Activated CD8-positive, alpha-beta T cell treated with anti-CD3 and anti-CD28 coated beads, Interleukin-2, amount 10 ng/mL, durations not matched to agents 7 days and 5 days (primary cell): ENCODE results near the gene KIAA1328. TPM values are rescaled to one million over a fixed set of nuclear protein-coding genes. Genes with fewer than 3 reads are reported as not detected.
A peak's percentile ranks its signal among the peaks of the same experiment; 100 is the strongest.

Source experiments
- ATAC-seq: fragments of 150-1000 bp; cut with Tn5 transposase; one replicate; pipeline ENCODE4 v1.10.0; 2021; ENCODE audit warnings: moderate library complexity
- CTCF ChIA-PET: fragments of 350-600 bp; sonication (Branson Sonifier 250); formaldehyde crosslinking; loops from one replicate; lab custom pipeline; 2021; ENCODE audit warnings: antibody characterized with exemption; lab: Charles Lee
- POLR2A ChIA-PET: fragments of 350-600 bp; sonication (Branson Sonifier 250); formaldehyde crosslinking; loops from one replicate; lab custom pipeline; 2021; ENCODE audit warnings: antibody characterized with exemption; lab: Charles Lee
- DNase-seq: peaks from one replicate; pipeline ENCODE4 v3.0.0-alpha.2; 2020
- H3K27ac Mint-ChIP-seq: one replicate; pipeline ENCODE4 v1.8.0; 2021; ENCODE audit warnings: mild to moderate bottlenecking, mixed read lengths
- H3K27me3 Mint-ChIP-seq: one replicate; pipeline ENCODE4 v1.8.0; 2021; ENCODE audit warnings: low read depth, mixed read lengths
- H3K36me3 Mint-ChIP-seq: one replicate; pipeline ENCODE4 v1.8.0; 2021; ENCODE audit warnings: low read depth, mixed read lengths
- H3K4me1 Mint-ChIP-seq: one replicate; pipeline ENCODE4 v1.8.0; 2021; ENCODE audit warnings: low read depth, mixed read lengths
- H3K4me3 Mint-ChIP-seq: one replicate; pipeline ENCODE4 v1.8.0; 2021; ENCODE audit warnings: mild to moderate bottlenecking, mixed read lengths
- H3K9me3 Mint-ChIP-seq: one replicate; pipeline ENCODE4 v1.8.0; 2022; ENCODE audit warnings: mixed read lengths; ENCODE audit not compliant: insufficient read depth
- total RNA-seq, 2 experiments: library from RNA; stranded (reverse); gene quantifications; one replicate each; pipeline ENCODE4 v1.2.3, GENCODE V29; 2021

The KIAA1328 gene
- total RNA-seq, 2 experiments from 2014 or later, result 8.4 to 8.7 TPM

- Mint-ChIP-seq H3K36me3 (peaks cover 27% of the 10 kb centered on the region), H3K9me3 (no peaks in the 10 kb centered on the region), H3K4me1 (peaks cover 42% of the 10 kb centered on the region), H3K27ac (peak overlapping the region; percentile 95), H3K27me3 (no peaks in the 10 kb centered on the region), H3K4me3 (peak overlapping the region; percentile 86)
- ChIA-PET CTCF (interaction anchor here (0.9 to 2.2 kb wide), 8 partner anchors 11 to 71 kb away, joined by 3 to 7 read pairs (median 4); no protein-coding TSS in a partner anchor), POLR2A (interaction anchor here (0.6 to 1.2 kb wide), 5 partner anchors 9 to 795 kb away, joined by 3 read pairs; no protein-coding TSS in a partner anchor)
- DNase-seq, result peak; percentile 42
- peak; percentile 1 for ATAC-seq
Observed at GRCh38 chr18:36828157-36828629, 734 bp upstream of the KIAA1328 start.

- H3K36me3 Mint-ChIP-seq, result peaks cover 18% of the 10 kb centered on the region
- ATAC-seq (no peak), DNase-seq (no peak)
- ChIA-PET CTCF (interaction anchor here (0.9 to 2.2 kb wide), 15 partner anchors 10 to 514 kb away, joined by 3 to 7 read pairs (median 4); no protein-coding TSS in a partner anchor), POLR2A (interaction anchor here (0.5 to 1.2 kb wide), 5 partner anchors 12 to 473 kb away, joined by 3 read pairs; no protein-coding TSS in a partner anchor)
- H3K4me1 Mint-ChIP-seq, result peaks cover 32% of the 10 kb centered on the region
- H3K27ac Mint-ChIP-seq, result peak overlapping the region; percentile 95
- no peaks in the 10 kb centered on the region for H3K27me3 Mint-ChIP-seq
- no peaks in the 10 kb centered on the region for H3K9me3 Mint-ChIP-seq
- peak overlapping the region; percentile 86 for H3K4me3 Mint-ChIP-seq
Observed at GRCh38 chr18:36829362-36830157, 633 bp downstream of the KIAA1328 start.

GRCh38 chr18:36830158-36830495, 1.2 kb downstream of the KIAA1328 start:
- Mint-ChIP-seq H3K27ac (peak overlapping the region; percentile 95), H3K4me3 (peak overlapping the region; percentile 86), H3K4me1 (peaks cover 29% of the 10 kb centered on the region), H3K9me3 (no peaks in the 10 kb centered on the region), H3K27me3 (no peaks in the 10 kb centered on the region), H3K36me3 (peaks cover 16% of the 10 kb centered on the region)
- ATAC-seq, result no peak
- ChIA-PET CTCF (interaction anchor here (1.2 to 2.2 kb wide), 8 partner anchors 9 to 112 kb away, joined by 3 to 7 read pairs (median 6); no protein-coding TSS in a partner anchor), POLR2A (no interaction called here)
- no peak for DNase-seq

GRCh38 chr18:36831139-36831538, 2.2 kb downstream of the KIAA1328 start:
- Mint-ChIP-seq H3K9me3 (no peaks in the 10 kb centered on the region), H3K27ac (no peak overlapping the region), H3K4me1 (peaks cover 29% of the 10 kb centered on the region), H3K4me3 (no peak overlapping the region), H3K36me3 (peaks cover 13% of the 10 kb centered on the region), H3K27me3 (no peaks in the 10 kb centered on the region)
- CTCF ChIA-PET, result no interaction called here
- ATAC-seq (no peak), DNase-seq (no peak)
- POLR2A ChIA-PET, result no interaction called here

- ChIA-PET POLR2A (no interaction called here), CTCF (interaction anchor here (0.9 kb wide), 1 partner anchor 15 kb away, joined by 3 read pairs; no protein-coding TSS in a partner anchor)
- no peak overlapping the region for H3K27ac Mint-ChIP-seq
- peaks cover 13% of the 10 kb centered on the region for H3K36me3 Mint-ChIP-seq
- peaks cover 15% of the 10 kb centered on the region for H3K4me1 Mint-ChIP-seq
- no peak overlapping the region for H3K4me3 Mint-ChIP-seq
- H3K9me3 Mint-ChIP-seq, result no peaks in the 10 kb centered on the region
- ATAC-seq, result no peak
- H3K27me3 Mint-ChIP-seq, result no peaks in the 10 kb centered on the region
- DNase-seq, result no peak
Observed at GRCh38 chr18:36833120-36833519, 4.2 kb downstream of the KIAA1328 start.

- Mint-ChIP-seq H3K27me3 (no peaks in the 10 kb centered on the region), H3K4me1 (peaks cover 2% of the 10 kb centered on the region), H3K9me3 (peaks cover 4% of the 10 kb centered on the region), H3K36me3 (peaks cover 35% of the 10 kb centered on the region), H3K27ac (no peak overlapping the region), H3K4me3 (no peak overlapping the region)
- ATAC-seq (no peak), DNase-seq (no peak)
- ChIA-PET CTCF (no interaction called here), POLR2A (no interaction called here)
Observed at GRCh38 chr18:36835927-36836326, 7.0 kb downstream of the KIAA1328 start.

GRCh38 chr18:36839835-36840234, 10.9 kb downstream of the KIAA1328 start:
- no peak for ATAC-seq
- no peak overlapping the region for H3K27ac Mint-ChIP-seq
- H3K27me3 Mint-ChIP-seq, result no peaks in the 10 kb centered on the region
- CTCF ChIA-PET, result interaction anchor here (1.2 kb wide), 1 partner anchor 10 kb away, joined by 5 read pairs; the partner anchor contains the start of genes KIAA1328 and TPGS2
- DNase-seq, result no peak
- POLR2A ChIA-PET, result interaction anchor here (0.7 kb wide), 1 partner anchor 8 kb away, joined by 3 read pairs; no protein-coding TSS in a partner anchor
- peaks cover 4% of the 10 kb centered on the region for H3K9me3 Mint-ChIP-seq
- no peak overlapping the region for H3K4me3 Mint-ChIP-seq
- peaks cover 45% of the 10 kb centered on the region for H3K36me3 Mint-ChIP-seq
- H3K4me1 Mint-ChIP-seq, result peaks cover 9% of the 10 kb centered on the region

- ChIA-PET POLR2A (no interaction called here), CTCF (interaction anchor here (1.5 kb wide), 1 partner anchor 14 kb away, joined by 7 read pairs; the partner anchor contains the start of genes KIAA1328 and TPGS2)
- Mint-ChIP-seq H3K9me3 (peaks cover 4% of the 10 kb centered on the region), H3K4me1 (peaks cover 9% of the 10 kb centered on the region), H3K27me3 (no peaks in the 10 kb centered on the region), H3K36me3 (peaks cover 33% of the 10 kb centered on the region), H3K4me3 (no peak overlapping the region), H3K27ac (no peak overlapping the region)
- DNase-seq (no peak), ATAC-seq (no peak)
Observed at GRCh38 chr18:36843199-36843598, 14.3 kb downstream of the KIAA1328 start.

GRCh38 chr18:36843784-36844183, 14.9 kb downstream of the KIAA1328 start:
- peaks cover 31% of the 10 kb centered on the region for H3K36me3 Mint-ChIP-seq
- ATAC-seq (no peak), DNase-seq (no peak)
- CTCF ChIA-PET, result interaction anchor here (1.5 kb wide), 1 partner anchor 15 kb away, joined by 7 read pairs; the partner anchor contains the start of genes KIAA1328 and TPGS2
- no peak overlapping the region for H3K27ac Mint-ChIP-seq
- no peaks in the 10 kb centered on the region for H3K9me3 Mint-ChIP-seq
- POLR2A ChIA-PET, result no interaction called here
- H3K4me3 Mint-ChIP-seq, result no peak overlapping the region
- peaks cover 9% of the 10 kb centered on the region for H3K4me1 Mint-ChIP-seq
- H3K27me3 Mint-ChIP-seq, result no peaks in the 10 kb centered on the region

GRCh38 chr18:36848609-36849008, 19.7 kb downstream of the KIAA1328 start:
- Mint-ChIP-seq H3K27me3 (no peaks in the 10 kb centered on the region), H3K4me1 (peaks cover 2% of the 10 kb centered on the region), H3K27ac (no peak overlapping the region), H3K9me3 (peaks cover 22% of the 10 kb centered on the region), H3K4me3 (no peak overlapping the region), H3K36me3 (peaks cover 22% of the 10 kb centered on the region)
- DNase-seq (no peak), ATAC-seq (no peak)
- CTCF ChIA-PET, result no interaction called here
- POLR2A ChIA-PET, result no interaction called here

- ChIA-PET CTCF (no interaction called here), POLR2A (no interaction called here)
- Mint-ChIP-seq H3K4me1 (no peaks in the 10 kb centered on the region), H3K9me3 (peaks cover 24% of the 10 kb centered on the region), H3K27me3 (no peaks in the 10 kb centered on the region), H3K27ac (no peak overlapping the region), H3K36me3 (peaks cover 26% of the 10 kb centered on the region), H3K4me3 (no peak overlapping the region)
- DNase-seq (no peak), ATAC-seq (no peak)
Observed at GRCh38 chr18:36849288-36850006, 20.5 kb downstream of the KIAA1328 start.
